CD14-positive monocyte (primary cell): ENCODE results near the gene FAM171A1. TPM values are rescaled to one million over a fixed set of nuclear protein-coding genes. Genes with fewer than 3 reads are reported as not detected.

Experiments
- DNase-seq, 3 donors: peaks; one replicate each; pipeline ENCODE4 v3.0.0-alpha.2; 2011 to 2022
- H2AFZ ChIP-seq: 2 replicates; pipeline ENCODE4 v1.6.0; 2012; ENCODE audit warnings: mild to moderate bottlenecking, low read depth, low read length, inconsistent platforms; ENCODE audit not compliant: insufficient read depth, poor library complexity, severe bottlenecking
- H3K27ac ChIP-seq, 2 donors: 1 replicate in 1 of 2; 2 replicates in 1 of 2; pipeline ENCODE4 v1.5.1; 2012 to 2013; ENCODE audit warnings: low read length in 2 of 2, control low read depth in 1 of 2, inconsistent platforms in 1 of 2, low read depth in 1 of 2, mild to moderate bottlenecking in 1 of 2
- H3K27me3 ChIP-seq, 2 donors: one replicate each; pipeline versions ENCODE4 v1.6.0 to v1.6.1; 2011 to 2013; ENCODE audit warnings: low read length in 2 of 2; ENCODE audit not compliant: control insufficient read depth in 2 of 2, insufficient read depth in 2 of 2
- H3K36me3 ChIP-seq, 2 donors: replicated peaks in 1 of 2; 1 replicate in 1 of 2; 2 replicates in 1 of 2; pipeline versions ENCODE4 v1.5.1 to v1.6.1; 2012 to 2013; ENCODE audit warnings: low read length in 2 of 2, control low read depth in 1 of 2, inconsistent platforms in 1 of 2, mild to moderate bottlenecking in 1 of 2; ENCODE audit not compliant: insufficient read depth in 2 of 2, control insufficient read depth in 1 of 2
- H3K4me1 ChIP-seq, 2 donors: 1 replicate in 1 of 2; 2 replicates in 1 of 2; pipeline versions ENCODE4 v1.5.1 to v1.6.1; 2012 to 2013; ENCODE audit warnings: low read length in 2 of 2, control low read depth in 1 of 2, inconsistent platforms in 1 of 2, mild to moderate bottlenecking in 1 of 2, moderate library complexity in 1 of 2; ENCODE audit not compliant: insufficient read depth in 2 of 2, control insufficient read depth in 1 of 2
- H3K4me2 ChIP-seq: replicated peaks from 2 replicates; pipeline ENCODE3; 2012; ENCODE audit warnings: low read length, moderate library complexity, mild to moderate bottlenecking; ENCODE audit not compliant: poor library complexity, severe bottlenecking; ENCODE audit errors: extremely low read depth
- H3K4me3 ChIP-seq, 3 experiments: fragments of 200-600 bp in 1 of 3; sonication (generic) in 1 of 3; replicated peaks in 1 of 3; 1 replicate in 2 of 3; 2 replicates in 1 of 3; pipeline ENCODE4 v1.5.1; 2011 to 2013; ENCODE audit warnings: low read length in 3 of 3, mild to moderate bottlenecking in 3 of 3, control low read depth in 2 of 3, low read depth in 2 of 3, inconsistent platforms in 1 of 3, moderate library complexity in 1 of 3
- H3K79me2 ChIP-seq: 2 replicates; pipeline ENCODE4 v1.6.0; 2012; ENCODE audit warnings: mild to moderate bottlenecking, control low read depth, inconsistent platforms, low read length, moderate library complexity; ENCODE audit not compliant: insufficient read depth
- H3K9ac ChIP-seq: 2 replicates; pipeline ENCODE4 v1.6.0; 2017; ENCODE audit warnings: low read length, mild to moderate bottlenecking; ENCODE audit not compliant: insufficient read depth, poor library complexity, severe bottlenecking
- H3K9me3 ChIP-seq, 2 donors: replicated peaks in 1 of 2; 1 replicate in 1 of 2; 2 replicates in 1 of 2; pipeline versions ENCODE4 v1.5.1 to v1.6.1; 2012 to 2013; ENCODE audit warnings: low read length in 2 of 2, control low read depth in 1 of 2; ENCODE audit not compliant: control insufficient read depth in 1 of 2, insufficient read depth in 1 of 2
- H4K20me1 ChIP-seq: 2 replicates; pipeline ENCODE4 v1.6.0; 2012; ENCODE audit warnings: mild to moderate bottlenecking, low read length, control low read depth, moderate library complexity; ENCODE audit not compliant: insufficient read depth
- H3K27ac Mint-ChIP-seq, 7 donors: one replicate each; pipeline ENCODE4 v1.8.0; 2020; ENCODE audit warnings: mild to moderate bottlenecking in 7 of 7, mixed read lengths in 7 of 7, moderate library complexity in 6 of 7, inconsistent platforms in 2 of 7
- H3K27me3 Mint-ChIP-seq, 3 donors: one replicate each; pipeline ENCODE4 v1.8.0; 2021 to 2022; ENCODE audit warnings: low read depth in 3 of 3, mild to moderate bottlenecking in 3 of 3, mixed read lengths in 3 of 3, moderate library complexity in 3 of 3, inconsistent platforms in 1 of 3
- H3K36me3 Mint-ChIP-seq, 2 donors: one replicate each; pipeline ENCODE4 v1.8.0; 2020; ENCODE audit warnings: mixed read lengths in 2 of 2, inconsistent platforms in 1 of 2, mild to moderate bottlenecking in 1 of 2
- H3K4me1 Mint-ChIP-seq: one replicate; pipeline ENCODE4 v1.8.0; 2020; ENCODE audit warnings: mild to moderate bottlenecking, mixed read lengths
- H3K4me3 Mint-ChIP-seq, 2 donors: one replicate each; pipeline ENCODE4 v1.8.0; 2020; ENCODE audit warnings: mild to moderate bottlenecking in 2 of 2, mixed read lengths in 2 of 2, moderate library complexity in 1 of 2
- H3K9me3 Mint-ChIP-seq, 7 donors: one replicate each; pipeline ENCODE4 v1.8.0; 2020 to 2022; ENCODE audit warnings: mixed read lengths in 7 of 7, mild to moderate bottlenecking in 6 of 7, moderate library complexity in 6 of 7, inconsistent platforms in 2 of 7
- CTCF ChIP-seq: fragments of 200-600 bp; IDR thresholded peaks from one replicate; pipeline ENCODE4 v1.8.0; 2022; ENCODE audit warnings: antibody characterized with exemption, mild to moderate bottlenecking
- WGBS: methylation state at CpG from one replicate; pipeline ENCODE4 v1.1.5; 2013; ENCODE audit warnings: missing lambda C conversion rate; ENCODE audit not compliant: insufficient coverage; 5-methylcytosine and 5-hydroxymethylcytosine counted together
- intact Hi-C, 2 donors: fragments of 100-400 bp; cut with micrococcal nuclease; formaldehyde crosslinking; loops; one replicate each; pipeline versions ENCODE4 v1.15.0 to v1.15.1; 2023
- polyA plus RNA-seq, 3 donors: library from polyadenylated mRNA; depleted of rRNA in 1 of 3; unstranded in 2 of 3; stranded (reverse) in 1 of 3; fragments of 300-500 nt in 2 of 3; fragments of >200 nt in 1 of 3; fragmentation: Illumina TruSeq in 2 of 3; gene quantifications; 1 replicate in 2 of 3; 2 replicates in 1 of 3; pipeline ENCODE4 v1.2.3, GENCODE V29; 2012 to 2021

FAM171A1 gene
- polyA plus RNA-seq, 3 donors: not detected

DNA sequence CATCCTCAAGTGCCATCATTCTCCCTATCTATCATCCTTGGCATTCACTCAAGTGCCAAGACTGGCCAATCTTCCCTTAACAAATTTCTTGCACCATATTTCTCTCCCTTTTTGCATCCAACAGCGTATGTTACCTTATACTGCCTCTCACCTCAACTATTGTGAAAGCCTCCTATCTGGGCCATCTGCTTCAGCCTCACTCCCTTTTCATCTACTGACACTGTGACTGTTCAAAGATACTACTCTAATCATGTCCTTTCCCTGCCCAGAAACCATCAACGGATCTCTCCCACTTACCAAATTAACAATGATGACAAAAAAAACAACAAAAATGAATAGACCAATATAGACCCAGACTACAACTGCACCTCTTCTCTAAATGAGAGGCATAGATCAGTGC lies 112.0 kb downstream of the FAM171A1 start:
- Histone ChIP-seq H3K36me3 (no peaks in the 10 kb centered on the region), H3K9me3 (no peaks in the 10 kb centered on the region), H3K4me1 (no peaks in the 10 kb centered on the region), H3K27me3 (peaks cover 0 to 3% of the 10 kb centered on the region in 2 donors), H4K20me1 (no peaks in the 10 kb centered on the region), H3K9ac (no peak overlapping the region), H3K79me2 (no peaks in the 10 kb centered on the region), H3K27ac (no peak overlapping the region), H3K4me3 (no peak overlapping the region), H2AFZ (no peak overlapping the region), H3K4me2 (no peak overlapping the region)
- H3K36me3 Mint-ChIP-seq: no peaks in the 10 kb centered on the region
- TF ChIP-seq CTCF: no peak
- WGBS: 93% methylated on average over 2 of the region's 2 CpGs
- H3K27ac Mint-ChIP-seq: no peak overlapping the region
- H3K9me3 Mint-ChIP-seq: no peaks in the 10 kb centered on the region
- intact Hi-C loops: no loop called here
- DNase-seq: no peak
- peaks cover 6% of the 10 kb centered on the region for H3K4me1 Mint-ChIP-seq
- H3K27me3 Mint-ChIP-seq: peaks cover 0 to 3% (median 3%) of the 10 kb centered on the region in 3 donors
- H3K4me3 Mint-ChIP-seq: no peak overlapping the region

DNA sequence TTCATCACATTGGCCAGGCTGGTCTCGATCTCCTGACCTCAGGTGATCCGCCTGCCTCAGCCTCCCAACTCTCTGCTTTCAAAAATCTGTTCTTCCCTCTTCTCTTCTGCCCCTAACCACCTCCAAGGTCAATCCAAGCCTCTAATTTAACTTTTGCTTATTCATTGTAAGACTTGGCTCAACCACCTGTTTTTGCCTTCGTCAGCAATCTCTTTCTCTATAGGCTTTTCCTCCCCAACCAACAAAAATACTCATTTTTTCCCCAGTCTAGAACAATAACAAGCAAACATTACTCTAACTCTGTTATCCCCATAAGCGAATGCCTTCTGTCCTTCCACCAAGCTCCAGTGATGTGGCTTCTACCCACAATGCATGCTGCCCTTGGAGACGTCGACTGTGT lies 112.8 kb downstream of the FAM171A1 start:
- peaks cover 0 to 3% of the 10 kb centered on the region in 2 donors for H3K27me3 ChIP-seq
- no peak overlapping the region for H3K27ac ChIP-seq
- H3K4me1 ChIP-seq: no peaks in the 10 kb centered on the region
- H4K20me1 ChIP-seq: no peaks in the 10 kb centered on the region
- intact Hi-C loops: no loop called here
- 85% methylated on average over 4 of the region's 6 CpGs for WGBS
- Mint-ChIP-seq H3K4me1 (peaks cover 6% of the 10 kb centered on the region), H3K36me3 (no peaks in the 10 kb centered on the region), H3K9me3 (peaks cover 0 to 1% (median 0%) of the 10 kb centered on the region in 7 donors), H3K27ac (no peak overlapping the region), H3K27me3 (peaks cover 2 to 5% (median 3%) of the 10 kb centered on the region in 3 donors), H3K4me3 (no peak overlapping the region)
- no peaks in the 10 kb centered on the region for H3K79me2 ChIP-seq
- H2AFZ ChIP-seq: no peak overlapping the region
- no peak overlapping the region for H3K4me2 ChIP-seq
- H3K4me3 ChIP-seq: no peak overlapping the region
- no peak overlapping the region for H3K9ac ChIP-seq
- no peaks in the 10 kb centered on the region for H3K36me3 ChIP-seq
- TF ChIP-seq CTCF: no peak
- no peaks in the 10 kb centered on the region for H3K9me3 ChIP-seq
- DNase-seq: no peak
